Measurements from ENCODE around the gene SPPL2B. TPM values are rescaled to one million over a fixed set of nuclear protein-coding genes. Genes with fewer than 3 reads are reported as not detected.

SPPL2B gene
- total RNA-seq, 1 experiment from 2014 or later: 18.2 TPM

GRCh38 chr19:2306971-2307370, 21.5 kb upstream of the SPPL2B start:
- Histone ChIP-seq H3K79me2 (ENCODE audit: low read length) (no peaks in the 10 kb centered on the region), H3K9ac (ENCODE audit: low read length) (no peak overlapping the region), H3K27ac (ENCODE audit: low read length) (no peak overlapping the region), H3K4me1 (ENCODE audit: low read length) (no peaks in the 10 kb centered on the region), H3K9me2 (replicated peaks; ENCODE audit: insufficient read depth, low read length) (no peaks in the 10 kb centered on the region), H2AFZ (ENCODE audit: low read length) (no peak overlapping the region), H4K20me1 (ENCODE audit: insufficient read depth, low read depth, low read length) (no peaks in the 10 kb centered on the region), H3K36me3 (ENCODE audit: insufficient read depth, low read length) (no peaks in the 10 kb centered on the region), H3K27me3 (ENCODE audit: low read length) (no peaks in the 10 kb centered on the region), H3K4me3 (ENCODE audit: low read length) (no peak overlapping the region), H3K9me3 (ENCODE audit: low read length) (no peaks in the 10 kb centered on the region), H3K4me2 (ENCODE audit: low read depth, low read length, poor library complexity, severe bottlenecking) (no peak overlapping the region)
- DNase-seq: no peak

- no peaks in the 10 kb centered on the region for H4K20me1 ChIP-seq (ENCODE audit: insufficient read depth, low read depth, low read length)
- no peak overlapping the region for H2AFZ ChIP-seq (ENCODE audit: low read length)
- no peaks in the 10 kb centered on the region for H3K4me1 ChIP-seq (ENCODE audit: low read length)
- H3K9me2 ChIP-seq (replicated peaks; ENCODE audit: insufficient read depth, low read length): no peaks in the 10 kb centered on the region
- H3K27me3 ChIP-seq (ENCODE audit: low read length): no peaks in the 10 kb centered on the region
- H3K79me2 ChIP-seq (ENCODE audit: low read length): no peaks in the 10 kb centered on the region
- no peak overlapping the region for H3K4me2 ChIP-seq (ENCODE audit: low read depth, low read length, poor library complexity, severe bottlenecking)
- no peak for DNase-seq
- H3K27ac ChIP-seq (ENCODE audit: low read length): no peak overlapping the region
- H3K9me3 ChIP-seq (ENCODE audit: low read length): no peaks in the 10 kb centered on the region
- no peak overlapping the region for H3K4me3 ChIP-seq (ENCODE audit: low read length)
- no peak overlapping the region for H3K9ac ChIP-seq (ENCODE audit: low read length)
- no peaks in the 10 kb centered on the region for H3K36me3 ChIP-seq (ENCODE audit: insufficient read depth, low read length)
Measured at GRCh38 chr19:2307518-2308012, 20.9 kb upstream of the SPPL2B start.

- no peaks in the 10 kb centered on the region for H3K27me3 ChIP-seq (ENCODE audit: low read length)
- no peaks in the 10 kb centered on the region for H3K4me1 ChIP-seq (ENCODE audit: low read length)
Measured at GRCh38 chr19:2308114-2308556, 20.3 kb upstream of the SPPL2B start, which contains the start of gene LINGO3. LINGO3 (minus strand) TSS chr19:2308154; CDS start chr19:2291776, 16,378 bp downstream.

GRCh38 chr19:2309734-2310362, 18.6 kb upstream of the SPPL2B start:
- H4K20me1 ChIP-seq (ENCODE audit: insufficient read depth, low read depth, low read length): no peaks in the 10 kb centered on the region
- DNase-seq: no peak
- no peak overlapping the region for H3K4me2 ChIP-seq (ENCODE audit: low read depth, low read length, poor library complexity, severe bottlenecking)
- H3K9me2 ChIP-seq (replicated peaks; ENCODE audit: insufficient read depth, low read length): no peaks in the 10 kb centered on the region
- H3K4me1 ChIP-seq (ENCODE audit: low read length): no peaks in the 10 kb centered on the region
- H3K27ac ChIP-seq (ENCODE audit: low read length): no peak overlapping the region
- H3K79me2 ChIP-seq (ENCODE audit: low read length): no peaks in the 10 kb centered on the region
- peaks cover 3% of the 10 kb centered on the region for H3K9me3 ChIP-seq (ENCODE audit: low read length)
- no peaks in the 10 kb centered on the region for H3K36me3 ChIP-seq (ENCODE audit: insufficient read depth, low read length)
- no peak overlapping the region for H2AFZ ChIP-seq (ENCODE audit: low read length)
- H3K9ac ChIP-seq (ENCODE audit: low read length): no peak overlapping the region
- H3K27me3 ChIP-seq (ENCODE audit: low read length): no peaks in the 10 kb centered on the region
- H3K4me3 ChIP-seq (ENCODE audit: low read length): no peak overlapping the region

More at GRCh38 chr19:2308114-2308556, 20.3 kb upstream of the SPPL2B start, which contains the start of gene LINGO3:
- no peak for DNase-seq
- H3K79me2 ChIP-seq (ENCODE audit: low read length): no peaks in the 10 kb centered on the region
- no peak within 1 kb of the TSS for H3K9ac ChIP-seq (ENCODE audit: low read length)
- no peaks in the 10 kb centered on the region for H4K20me1 ChIP-seq (ENCODE audit: insufficient read depth, low read depth, low read length)
- H3K36me3 ChIP-seq (ENCODE audit: insufficient read depth, low read length): no peaks in the 10 kb centered on the region
- H2AFZ ChIP-seq (ENCODE audit: low read length): no peak within 1 kb of the TSS
- H3K27ac ChIP-seq (ENCODE audit: low read length): no peak within 1 kb of the TSS
- H3K4me3 ChIP-seq (ENCODE audit: low read length): no peak within 1 kb of the TSS
- H3K9me2 ChIP-seq (replicated peaks; ENCODE audit: insufficient read depth, low read length): no peaks in the 10 kb centered on the region
- no peak within 1 kb of the TSS for H3K4me2 ChIP-seq (ENCODE audit: low read depth, low read length, poor library complexity, severe bottlenecking)
- H3K9me3 ChIP-seq (ENCODE audit: low read length): no peaks in the 10 kb centered on the region

- H4K20me1 ChIP-seq (ENCODE audit: insufficient read depth, low read depth, low read length): no peaks in the 10 kb centered on the region
- H3K4me2 ChIP-seq (ENCODE audit: low read depth, low read length, poor library complexity, severe bottlenecking): no peak overlapping the region
- H3K27ac ChIP-seq (ENCODE audit: low read length): no peak overlapping the region
- H3K9ac ChIP-seq (ENCODE audit: low read length): no peak overlapping the region
- H3K79me2 ChIP-seq (ENCODE audit: low read length): no peaks in the 10 kb centered on the region
- no peaks in the 10 kb centered on the region for H3K9me2 ChIP-seq (replicated peaks; ENCODE audit: insufficient read depth, low read length)
- no peaks in the 10 kb centered on the region for H3K36me3 ChIP-seq (ENCODE audit: insufficient read depth, low read length)
- DNase-seq: no peak
- H3K4me1 ChIP-seq (ENCODE audit: low read length): no peaks in the 10 kb centered on the region
- no peaks in the 10 kb centered on the region for H3K27me3 ChIP-seq (ENCODE audit: low read length)
- no peak overlapping the region for H2AFZ ChIP-seq (ENCODE audit: low read length)
- H3K4me3 ChIP-seq (ENCODE audit: low read length): no peak overlapping the region
- H3K9me3 ChIP-seq (ENCODE audit: low read length): peaks cover 11% of the 10 kb centered on the region
Measured at GRCh38 chr19:2311093-2311492, 17.4 kb upstream of the SPPL2B start.

- no peaks in the 10 kb centered on the region for H3K36me3 ChIP-seq (ENCODE audit: insufficient read depth, low read length)
- no peak overlapping the region for H3K4me3 ChIP-seq (ENCODE audit: low read length)
- DNase-seq: no peak
- H4K20me1 ChIP-seq (ENCODE audit: insufficient read depth, low read depth, low read length): no peaks in the 10 kb centered on the region
- no peak overlapping the region for H3K9ac ChIP-seq (ENCODE audit: low read length)
- no peaks in the 10 kb centered on the region for H3K27me3 ChIP-seq (ENCODE audit: low read length)
- H2AFZ ChIP-seq (ENCODE audit: low read length): no peak overlapping the region
- no peak overlapping the region for H3K4me2 ChIP-seq (ENCODE audit: low read depth, low read length, poor library complexity, severe bottlenecking)
- no peak overlapping the region for H3K27ac ChIP-seq (ENCODE audit: low read length)
- H3K9me3 ChIP-seq (ENCODE audit: low read length): peaks cover 11% of the 10 kb centered on the region
- H3K79me2 ChIP-seq (ENCODE audit: low read length): no peaks in the 10 kb centered on the region
- no peaks in the 10 kb centered on the region for H3K4me1 ChIP-seq (ENCODE audit: low read length)
- H3K9me2 ChIP-seq (replicated peaks; ENCODE audit: insufficient read depth, low read length): no peaks in the 10 kb centered on the region
Measured at GRCh38 chr19:2312820-2313501, 15.5 kb upstream of the SPPL2B start.

- H2AFZ ChIP-seq (ENCODE audit: low read length): no peak overlapping the region
Measured at GRCh38 chr19:2315121-2315817, 13.2 kb upstream of the SPPL2B start.

GRCh38 chr19:2315818-2316353, 12.6 kb upstream of the SPPL2B start:
- Histone ChIP-seq H3K9ac (ENCODE audit: low read length) (no peak overlapping the region), H3K27me3 (ENCODE audit: low read length) (no peaks in the 10 kb centered on the region), H3K36me3 (ENCODE audit: insufficient read depth, low read length) (no peaks in the 10 kb centered on the region), H3K4me2 (ENCODE audit: low read depth, low read length, poor library complexity, severe bottlenecking) (no peak overlapping the region), H3K4me3 (ENCODE audit: low read length) (no peak overlapping the region), H3K79me2 (ENCODE audit: low read length) (no peaks in the 10 kb centered on the region), H4K20me1 (ENCODE audit: insufficient read depth, low read depth, low read length) (no peaks in the 10 kb centered on the region; the same call in 1 of the 2 replicates), H3K4me1 (ENCODE audit: low read length) (peaks cover 13% of the 10 kb centered on the region; the same call in 1 of the 2 replicates), H3K27ac (ENCODE audit: low read length) (no peak overlapping the region), H3K9me2 (replicated peaks; ENCODE audit: insufficient read depth, low read length) (no peaks in the 10 kb centered on the region), H3K9me3 (ENCODE audit: low read length) (peaks cover 11% of the 10 kb centered on the region), H2AFZ (ENCODE audit: low read length) (no peak overlapping the region)
- DNase-seq: peak; percentile 66

More at GRCh38 chr19:2315121-2315817, 13.2 kb upstream of the SPPL2B start:
- no peaks in the 10 kb centered on the region for H3K9me2 ChIP-seq (replicated peaks; ENCODE audit: insufficient read depth, low read length)
- no peaks in the 10 kb centered on the region for H3K27me3 ChIP-seq (ENCODE audit: low read length)
- peaks cover 11% of the 10 kb centered on the region for H3K9me3 ChIP-seq (ENCODE audit: low read length)
- no peak for DNase-seq
- H3K4me3 ChIP-seq (ENCODE audit: low read length): no peak overlapping the region
- no peaks in the 10 kb centered on the region for H3K36me3 ChIP-seq (ENCODE audit: insufficient read depth, low read length)
- peaks cover 13% of the 10 kb centered on the region; the same call in 1 of the 2 replicates for H3K4me1 ChIP-seq (ENCODE audit: low read length)
- H3K79me2 ChIP-seq (ENCODE audit: low read length): no peaks in the 10 kb centered on the region
- no peak overlapping the region for H3K4me2 ChIP-seq (ENCODE audit: low read depth, low read length, poor library complexity, severe bottlenecking)
- no peak overlapping the region for H3K9ac ChIP-seq (ENCODE audit: low read length)
- H3K27ac ChIP-seq (ENCODE audit: low read length): no peak overlapping the region
- no peaks in the 10 kb centered on the region; the same call in 1 of the 2 replicates for H4K20me1 ChIP-seq (ENCODE audit: insufficient read depth, low read depth, low read length)

Data from Karpas-422 (cell line).